Measurements from ENCODE around the gene THRAP3. TPM values are rescaled to one million over a fixed set of nuclear protein-coding genes. Genes with fewer than 3 reads are reported as not detected.

The THRAP3 gene
- total RNA-seq, 1 donor from 2014 or later = 139 TPM

DNA sequence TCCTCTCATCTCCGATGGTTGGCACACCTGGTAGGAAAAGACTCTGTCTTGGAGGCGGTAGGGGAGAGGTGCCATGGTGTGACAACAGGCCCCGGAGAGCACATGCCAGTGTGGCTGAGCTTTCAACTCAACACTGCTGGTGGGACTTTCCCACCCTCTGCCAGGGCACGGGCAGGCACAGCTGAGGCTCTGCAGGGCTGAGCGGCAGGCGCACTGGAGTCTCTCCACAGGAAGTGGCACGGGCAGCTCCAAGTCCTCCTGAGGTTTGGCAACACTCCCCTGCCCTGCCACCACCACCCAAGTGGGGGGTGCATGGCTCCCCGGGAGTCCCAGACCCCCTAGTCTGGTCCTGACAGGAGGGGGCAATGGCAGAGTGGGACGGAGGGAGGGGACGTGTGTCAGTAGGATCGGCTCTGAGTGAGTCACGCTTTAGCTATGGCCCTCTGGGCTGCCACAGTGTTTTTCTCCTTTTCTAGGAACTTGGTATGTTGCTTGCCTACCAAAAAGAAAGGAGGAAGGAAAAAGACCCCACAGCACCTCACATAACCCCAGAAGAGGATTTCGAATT lies 126.5 kb downstream of the THRAP3 start:
- intact Hi-C loops (cut with micrococcal nuclease) = no loop called here

DNA sequence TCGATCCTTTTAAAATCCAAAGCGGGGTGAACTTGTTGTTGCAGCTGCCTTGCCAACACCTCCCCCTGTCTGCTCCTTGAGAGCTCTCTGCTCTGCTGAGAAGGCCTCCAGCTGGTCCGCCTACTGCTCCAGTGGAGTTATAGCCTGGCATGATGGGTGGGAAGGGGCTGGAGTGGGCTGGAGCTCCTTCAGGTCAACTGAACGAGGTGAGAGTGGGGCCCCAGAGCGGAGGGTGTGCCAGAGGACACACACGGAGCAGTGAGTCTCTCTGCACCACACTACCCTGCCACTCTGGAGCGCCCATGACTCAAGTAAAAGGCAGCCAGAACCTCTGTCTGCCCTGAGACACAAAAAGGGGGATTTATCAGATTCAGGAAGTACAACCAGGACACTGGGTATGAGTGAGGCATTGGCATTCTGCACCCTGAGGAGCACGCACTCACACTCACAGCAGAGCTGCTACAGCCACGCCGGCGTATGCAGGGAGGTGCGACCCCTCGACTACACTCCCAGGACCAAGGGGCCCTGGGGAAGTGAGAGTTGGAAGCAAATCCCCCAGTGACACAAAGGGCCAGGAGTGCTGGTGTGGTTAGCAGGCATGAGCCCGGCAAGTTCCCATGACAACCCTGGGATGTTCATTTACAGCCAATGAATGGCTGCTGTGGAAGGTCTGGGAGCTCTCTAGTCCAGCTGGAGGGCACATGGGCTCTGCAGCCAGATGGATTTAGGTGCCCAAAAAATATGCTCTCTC lies 127.2 kb downstream of the THRAP3 start:
- intact Hi-C loops (cut with micrococcal nuclease) = no loop called here

GRCh38 chr1:36352125-36352909 lies 128.1 kb downstream of the THRAP3 start:
- intact Hi-C loops (cut with micrococcal nuclease) = no loop called here

- intact Hi-C loops (cut with micrococcal nuclease) = no loop called here
These were observed 129.0 kb downstream of the THRAP3 start for GRCh38 chr1:36352910-36353878.

GRCh38 chr1:36354486-36354885 lies 130.2 kb downstream of the THRAP3 start:
- intact Hi-C loops (cut with micrococcal nuclease) = no loop called here

Other genes with a start within 250 kb of the THRAP3 start
- gene TEKT2, start 140.3 kb upstream of the THRAP3 start, total RNA-seq = 0.12 TPM in 1 of 2 replicates, not detected in the other
- gene ADPRS, start 135.6 kb upstream of the THRAP3 start, total RNA-seq = 24.9 and 27.6 TPM in 2 replicates
- gene COL8A2, start 99.2 kb upstream of the THRAP3 start, total RNA-seq = not detected in 2 replicates
- gene TRAPPC3, start 75.0 kb upstream of the THRAP3 start, total RNA-seq = 62.8 and 65.8 TPM in 2 replicates
- gene MAP7D1, start 68.3 kb upstream of the THRAP3 start, total RNA-seq = 256 and 260 TPM in 2 replicates
- 6.5 and 7.2 TPM in 2 replicates for gene SH3D21, start 81.9 kb downstream of the THRAP3 start, total RNA-seq
- 11.6 and 11.9 TPM in 2 replicates for gene EVA1B, start 99.2 kb downstream of the THRAP3 start, total RNA-seq
- 64.6 and 65.7 TPM in 2 replicates for gene STK40, start 161.5 kb downstream of the THRAP3 start, total RNA-seq
- gene LSM10, start 173.5 kb downstream of the THRAP3 start, total RNA-seq = 48.3 and 48.6 TPM in 2 replicates
- 0.41 TPM in 1 of 2 replicates, not detected in the other for gene OSCP1, start 226.0 kb downstream of the THRAP3 start, total RNA-seq
- 82.2 and 83.0 TPM in 2 replicates for gene MRPS15, start 239.9 kb downstream of the THRAP3 start, total RNA-seq

Data from T-helper 1 cell treated with Interleukin-12 subunit alpha and Interleukin-12 subunit beta and Interleukin-4 antibody, amounts not matched to agents 30 ng/mL and 1 ng/mL, for 36 hours (primary cell).